Pancreas (tissue), 10 donors: ENCODE measurements around the gene IL1A. TPM values are rescaled to one million over a fixed set of nuclear protein-coding genes. Genes with fewer than 3 reads are reported as not detected.

Source experiments
- ATAC-seq, 4 donors: fragments of 200-7000 bp; cut with Tn5 transposase; one replicate each; pipeline versions ENCODE4 v1.8.0 to v1.9.1; 2020; ENCODE audit warnings: mild to moderate bottlenecking in 4 of 4, moderate library complexity in 4 of 4
- DNase-seq, 6 donors: peaks; one replicate each; pipeline ENCODE4 v3.0.0-alpha.2; 2020
- FAIRE-seq: peaks from 2 replicates; lab custom pipeline; 2012; peaks lifted over from hg19 to GRCh38; lab: Jason Lieb, UNC
- H3K27ac ChIP-seq, 4 donors: fragments of 200-600 bp; sonication (generic); 1 replicate in 3 of 4; 2 replicates in 1 of 4; pipeline versions ENCODE4 v1.5.0 to v1.8.0; 2020
- H3K27me3 ChIP-seq, 4 donors: fragments of 200-600 bp; one replicate each; pipeline ENCODE4 v1.8.0; 2021
- H3K36me3 ChIP-seq, 3 donors: fragments of 200-600 bp; sonication (generic) in 1 of 3; one replicate each; pipeline versions ENCODE4 v1.5.0 to v1.8.0; 2020 to 2021
- H3K4me1 ChIP-seq, 3 donors: fragments of 200-600 bp; one replicate each; pipeline ENCODE4 v1.8.0; 2021
- H3K4me3 ChIP-seq, 4 donors: fragments of 200-600 bp; sonication (generic) in 2 of 4; one replicate each; pipeline versions ENCODE4 v1.5.0 to v1.8.0; 2020 to 2021
- H3K9me3 ChIP-seq, 4 donors: fragments of 200-600 bp; one replicate each; pipeline ENCODE4 v1.8.0; 2021
- CTCF ChIP-seq, 4 donors: fragments of 200-600 bp; sonication (generic) in 3 of 4; IDR thresholded peaks; one replicate each; pipeline versions ENCODE4 v1.5.0 to v1.8.0; 2021; ENCODE audit warnings: antibody characterized with exemption in 4 of 4
- WGBS, 2 donors: extraction: QIAGEN DNeasy Blood & Tissue Kit; methylation state at CpG; one replicate each; pipeline ENCODE4 v1.1.7; 2013; 5-methylcytosine and 5-hydroxymethylcytosine counted together
- intact Hi-C, 3 donors: fragments of 100-400 bp; cut with DNase I; formaldehyde crosslinking; loops; one replicate each; pipeline versions ENCODE4 v1.11.1 to v1.14.2; 2022
- polyA plus RNA-seq, 2 donors: library from polyadenylated mRNA; stranded (reverse); fragments of 200-250 nt; gene quantifications; one replicate each; pipeline ENCODE4 v1.2.3, GENCODE V29; 2013
- total RNA-seq, 6 donors: library from RNA; stranded (reverse); fragmentation: NEBNext Ultra II Directional in 4 of 6; extraction: Animal tissue kit (Norgen Biotek cat#: 25700) in 4 of 6; gene quantifications; one replicate each; pipeline versions ENCODE4 v1.2.1 to v1.2.4, GENCODE V29; 2021 to 2023
- donor health status: healthy with polysubstance abuse.
- donor health status: DM: no; HTN: no; CAD: no; lungs with moderate emphysema.
- donor health status: DM: no; HTN: no; CAD: no.
- donor health status: control.
- donor health status: control.
- donor health status: Bipolar disorder and iron deficiency.
- donor health status: DM: yes; HTN: yes; CAD: no.
- donor health status: DM: no; HTN: no; CAD: no.
- donor health status: DM: no; HTN: no; CAD: no.
- donor health status: DM: yes; HTN: yes; CAD: no.

The IL1A gene
- total and polyA plus RNA-seq, 8 donors: 0.05 to 0.18 (median 0.09) TPM; not detected in 4

GRCh38 chr2:112762276-112762675 is 22.0 kb downstream of the IL1A start:
- H3K27me3 ChIP-seq: no peaks in the 10 kb centered on the region
- H3K4me3 ChIP-seq: no peak overlapping the region
- WGBS, 2 donors: 91 to 93% methylated on average over 4 of the region's 4 CpGs
- H3K36me3 ChIP-seq: no peaks in the 10 kb centered on the region
- DNase-seq (no peak), ATAC-seq (no peak), FAIRE-seq (no peak)
- no peak overlapping the region for H3K27ac ChIP-seq
- no peaks in the 10 kb centered on the region for H3K9me3 ChIP-seq
- intact Hi-C loops: no loop called here
- no peak for TF ChIP-seq CTCF (IDR thresholded peaks at IDR 0.05)
- H3K4me1 ChIP-seq: peaks cover 3 to 7% (median 3%) of the 10 kb centered on the region in 3 donors

GRCh38 chr2:112760149-112760548 is 24.1 kb downstream of the IL1A start:
- ATAC-seq (no peak), DNase-seq (no peak), FAIRE-seq (no peak)
- no peak overlapping the region for H3K4me3 ChIP-seq
- TF ChIP-seq CTCF (IDR thresholded peaks at IDR 0.05): no peak
- H3K4me1 ChIP-seq: peaks cover 2 to 7% (median 3%) of the 10 kb centered on the region in 3 donors
- WGBS, 2 donors: 76 to 87% methylated on average over 1 of the region's 1 CpG
- no peaks in the 10 kb centered on the region for H3K9me3 ChIP-seq
- no peak overlapping the region for H3K27ac ChIP-seq
- H3K36me3 ChIP-seq: no peaks in the 10 kb centered on the region
- intact Hi-C loops: no loop called here
- H3K27me3 ChIP-seq: no peaks in the 10 kb centered on the region

DNA sequence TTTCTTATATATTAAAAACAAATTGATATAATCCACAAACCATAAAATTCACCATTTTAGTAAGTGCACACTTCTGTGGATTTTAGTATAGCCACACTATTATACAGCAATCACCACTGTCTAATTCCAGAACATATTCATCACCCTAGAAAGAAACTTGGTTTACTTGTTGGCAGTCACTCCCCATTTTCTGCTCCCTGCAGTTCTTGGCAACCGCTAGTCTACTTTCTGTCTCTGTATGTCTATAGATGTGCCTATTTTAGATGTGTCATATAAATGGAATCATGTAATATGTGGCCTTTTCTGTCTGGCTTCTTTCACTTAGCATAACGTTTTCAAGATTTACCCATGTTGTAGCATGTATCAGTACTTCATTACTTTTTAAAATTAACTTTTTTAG is 25.6 kb downstream of the IL1A start:
- intact Hi-C loops: loop anchor here in 1 of 3 donors (10.0 kb wide), 1 partner anchor 176 kb away; no protein-coding TSS in a partner anchor
- H3K36me3 ChIP-seq: no peaks in the 10 kb centered on the region
- no peak overlapping the region for H3K27ac ChIP-seq
- TF ChIP-seq CTCF (IDR thresholded peaks at IDR 0.05): no peak
- no peak for FAIRE-seq
- no peak overlapping the region for H3K4me3 ChIP-seq
- no peaks in the 10 kb centered on the region for H3K9me3 ChIP-seq
- no peaks in the 10 kb centered on the region for H3K27me3 ChIP-seq
- peaks cover 0 to under 1% (median 0%) of the 10 kb centered on the region in 3 donors for H3K4me1 ChIP-seq
- 82 to 86% methylated on average over 2 of the region's 2 CpGs for WGBS, 2 donors
- no peak for DNase-seq
- ATAC-seq: no peak

GRCh38 chr2:112757265-112757664 is 27.0 kb downstream of the IL1A start:
- intact Hi-C loops: loop anchor here in 1 of 3 donors (10.0 kb wide), 1 partner anchor 178 kb away; no protein-coding TSS in a partner anchor
- Histone ChIP-seq H3K27ac (no peak overlapping the region), H3K4me3 (no peak overlapping the region), H3K27me3 (no peaks in the 10 kb centered on the region), H3K9me3 (no peaks in the 10 kb centered on the region), H3K4me1 (no peaks in the 10 kb centered on the region), H3K36me3 (no peaks in the 10 kb centered on the region)
- WGBS, 2 donors: 96 to 97% methylated on average over 3 of the region's 3 CpGs
- no peak for TF ChIP-seq CTCF (IDR thresholded peaks at IDR 0.05)
- no peak for DNase-seq
- no peak for FAIRE-seq
- no peak for ATAC-seq

GRCh38 chr2:112756207-112756606 is 28.1 kb downstream of the IL1A start:
- Histone ChIP-seq H3K4me1 (peaks cover 0 to 1% (median 0%) of the 10 kb centered on the region in 3 donors), H3K27ac (no peak overlapping the region), H3K4me3 (no peak overlapping the region), H3K36me3 (no peaks in the 10 kb centered on the region), H3K9me3 (no peaks in the 10 kb centered on the region), H3K27me3 (no peaks in the 10 kb centered on the region)
- ATAC-seq (no peak), DNase-seq (no peak), FAIRE-seq (no peak)
- 93 to 96% methylated on average over 3 of the region's 3 CpGs for WGBS, 2 donors
- intact Hi-C loops: loop anchor here in 1 of 3 donors (10.0 kb wide), 1 partner anchor 179 kb away; no protein-coding TSS in a partner anchor
- no peak for TF ChIP-seq CTCF (IDR thresholded peaks at IDR 0.05)
